Mesothelial cell of epicardium (in vitro differentiated cells): ENCODE results near the gene SLC46A1. TPM values are rescaled to one million over a fixed set of nuclear protein-coding genes. Genes with fewer than 3 reads are reported as not detected.
A peak's percentile ranks its signal among the peaks of the same experiment; 100 is the strongest.

Source experiments
- DNase-seq, 2 experiments: peaks; one replicate each; pipeline ENCODE4 v3.0.0; 2021; ENCODE audit warnings: low spot score in 2 of 2; ENCODE audit not compliant: unreplicated experiment in 2 of 2
- H3K27ac Mint-ChIP-seq: 2 replicates; pipeline ENCODE4 v1.8.0; 2021; ENCODE audit warnings: mixed read lengths
- H3K27me3 Mint-ChIP-seq: 2 replicates; pipeline ENCODE4 v1.8.0; 2021; ENCODE audit warnings: low read depth, mixed read lengths
- H3K36me3 Mint-ChIP-seq: 2 replicates; pipeline ENCODE4 v1.8.0; 2021; ENCODE audit warnings: mixed read lengths
- H3K4me1 Mint-ChIP-seq: 2 replicates; pipeline ENCODE4 v1.8.0; 2021; ENCODE audit warnings: mixed read lengths
- H3K4me3 Mint-ChIP-seq: 2 replicates; pipeline ENCODE4 v1.8.0; 2021; ENCODE audit warnings: mild to moderate bottlenecking, moderate library complexity, mixed read lengths
- H3K9me3 Mint-ChIP-seq: 2 replicates; pipeline ENCODE4 v1.8.0; 2021; ENCODE audit warnings: mixed read lengths
- total RNA-seq: library from RNA; stranded (reverse); gene quantifications from 3 replicates; pipeline ENCODE4 v1.2.1, GENCODE V29; 2021
- TF ChIP-seq, protein P1 (sequence below): fragments of 200-600 bp; sonication (generic); IDR thresholded peaks from one replicate; pipeline ENCODE4 v1.5.0; 2021; ENCODE audit warnings: antibody characterized with exemption; ENCODE audit not compliant: unreplicated experiment

The SLC46A1 gene
- total RNA-seq, 1 donor from 2014 or later, result 13.3 TPM

DNA sequence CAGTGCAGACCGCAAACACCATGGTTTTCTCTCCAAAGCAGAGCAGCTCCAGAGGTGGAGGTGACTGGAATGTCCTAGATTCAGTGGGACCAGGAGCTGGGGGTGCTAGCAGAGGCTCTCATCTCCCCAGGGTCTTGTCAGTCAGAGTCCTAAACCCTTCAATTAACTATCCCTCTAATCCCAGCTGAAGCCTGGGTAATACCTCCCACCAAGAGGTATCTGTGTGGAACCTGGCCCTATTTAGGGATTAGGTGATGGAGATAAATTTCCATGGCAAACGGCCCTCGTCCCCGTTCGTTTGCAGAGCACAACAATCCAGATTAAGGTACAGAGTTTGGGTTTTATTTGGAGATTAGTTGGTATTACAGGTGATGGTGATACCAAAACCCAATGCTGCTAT is 42.8 kb downstream of the SLC46A1 start:
- Mint-ChIP-seq H3K27ac (no peak overlapping the region), H3K4me1 (peaks cover 4% of the 10 kb centered on the region), H3K36me3 (peaks cover 9% of the 10 kb centered on the region), H3K4me3 (no peak overlapping the region), H3K27me3 (no peaks in the 10 kb centered on the region), H3K9me3 (no peaks in the 10 kb centered on the region)
- no peak for DNase-seq
- TF ChIP-seq, protein P1, sequence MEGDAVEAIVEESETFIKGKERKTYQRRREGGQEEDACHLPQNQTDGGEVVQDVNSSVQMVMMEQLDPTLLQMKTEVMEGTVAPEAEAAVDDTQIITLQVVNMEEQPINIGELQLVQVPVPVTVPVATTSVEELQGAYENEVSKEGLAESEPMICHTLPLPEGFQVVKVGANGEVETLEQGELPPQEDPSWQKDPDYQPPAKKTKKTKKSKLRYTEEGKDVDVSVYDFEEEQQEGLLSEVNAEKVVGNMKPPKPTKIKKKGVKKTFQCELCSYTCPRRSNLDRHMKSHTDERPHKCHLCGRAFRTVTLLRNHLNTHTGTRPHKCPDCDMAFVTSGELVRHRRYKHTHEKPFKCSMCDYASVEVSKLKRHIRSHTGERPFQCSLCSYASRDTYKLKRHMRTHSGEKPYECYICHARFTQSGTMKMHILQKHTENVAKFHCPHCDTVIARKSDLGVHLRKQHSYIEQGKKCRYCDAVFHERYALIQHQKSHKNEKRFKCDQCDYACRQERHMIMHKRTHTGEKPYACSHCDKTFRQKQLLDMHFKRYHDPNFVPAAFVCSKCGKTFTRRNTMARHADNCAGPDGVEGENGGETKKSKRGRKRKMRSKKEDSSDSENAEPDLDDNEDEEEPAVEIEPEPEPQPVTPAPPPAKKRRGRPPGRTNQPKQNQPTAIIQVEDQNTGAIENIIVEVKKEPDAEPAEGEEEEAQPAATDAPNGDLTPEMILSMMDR, result no peak

DNA sequence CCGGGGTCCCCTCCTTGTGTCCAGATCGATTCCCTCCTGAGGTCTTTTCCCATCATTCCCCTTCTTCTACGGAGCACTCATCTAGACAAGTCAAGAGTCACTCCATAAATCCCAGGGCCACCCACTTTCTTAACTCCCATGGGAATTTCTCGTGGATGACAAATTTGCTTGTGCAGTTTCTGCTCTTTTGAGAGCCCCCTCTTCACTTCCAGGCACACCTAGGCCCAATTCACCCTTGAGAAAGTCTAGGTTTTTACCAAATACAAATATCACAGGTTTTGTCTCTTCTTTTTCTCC is 48.2 kb downstream of the SLC46A1 start:
- no peaks in the 10 kb centered on the region for H3K27me3 Mint-ChIP-seq
- no peak for DNase-seq
- peak overlapping the region; percentile 95 for H3K4me3 Mint-ChIP-seq
- H3K4me1 Mint-ChIP-seq, result peaks cover 24% of the 10 kb centered on the region
- H3K9me3 Mint-ChIP-seq, result no peaks in the 10 kb centered on the region
- TF ChIP-seq, protein P1, result no peak
- H3K27ac Mint-ChIP-seq, result peak overlapping the region; percentile 96
- peaks cover 16% of the 10 kb centered on the region for H3K36me3 Mint-ChIP-seq

DNA sequence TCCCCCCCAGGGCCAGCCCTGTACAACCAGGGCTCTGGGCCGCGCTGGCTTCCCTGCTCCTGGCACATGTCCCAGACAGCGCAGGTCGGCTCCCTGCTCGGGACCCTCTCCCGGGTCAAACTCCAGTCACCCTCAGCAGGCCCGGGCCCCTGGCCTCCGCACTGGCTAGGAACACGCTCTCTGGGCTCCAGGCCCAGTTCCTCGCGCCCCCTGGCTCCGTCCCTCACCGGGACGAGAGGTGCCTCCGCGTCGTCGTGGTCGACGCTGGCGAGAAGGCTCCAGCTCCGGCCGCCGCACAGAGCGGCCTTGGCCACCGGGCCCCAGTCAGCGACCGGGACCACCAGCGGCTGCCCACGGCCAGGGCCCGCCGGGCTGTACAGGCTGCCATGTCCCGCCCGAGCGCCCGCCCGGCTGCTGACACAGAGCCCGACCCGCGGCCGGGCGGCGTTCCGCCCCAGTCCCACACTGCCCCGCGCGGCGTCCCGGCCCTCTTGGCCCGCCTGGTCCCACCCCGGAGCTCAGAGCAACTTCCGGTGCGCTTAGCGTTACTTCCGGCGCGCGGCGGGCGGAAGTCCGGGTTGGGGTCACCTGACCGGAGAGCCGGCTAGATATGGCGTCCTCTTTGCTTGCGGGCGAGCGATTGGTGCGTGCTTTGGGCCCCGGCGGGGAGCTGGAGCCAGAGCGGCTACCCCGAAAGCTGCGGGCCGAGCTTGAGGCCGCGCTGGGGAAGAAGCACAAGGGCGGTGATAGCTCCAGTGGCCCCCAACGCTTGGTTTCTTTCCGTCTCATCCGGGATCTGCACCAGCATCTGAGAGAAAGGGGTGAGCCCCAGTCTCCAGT is 48.7 kb downstream of the SLC46A1 start, which contains the start of gene POLDIP2:
POLDIP2 (minus strand) TSS at position 467 of the 840 bp plus-strand sequence; CDS start at position 388, 79 bp downstream.
- H3K4me3 Mint-ChIP-seq, result peak within 1 kb of the TSS; percentile 95
- TF ChIP-seq, protein P1, result no peak
- peak; percentile 86 to 93 for DNase-seq
- H3K4me1 Mint-ChIP-seq, result peaks cover 24% of the 10 kb centered on the region
- H3K27me3 Mint-ChIP-seq, result no peaks in the 10 kb centered on the region
- peak within 1 kb of the TSS; percentile 96 for H3K27ac Mint-ChIP-seq
- H3K36me3 Mint-ChIP-seq, result peaks cover 19% of the 10 kb centered on the region
- no peaks in the 10 kb centered on the region for H3K9me3 Mint-ChIP-seq

DNA sequence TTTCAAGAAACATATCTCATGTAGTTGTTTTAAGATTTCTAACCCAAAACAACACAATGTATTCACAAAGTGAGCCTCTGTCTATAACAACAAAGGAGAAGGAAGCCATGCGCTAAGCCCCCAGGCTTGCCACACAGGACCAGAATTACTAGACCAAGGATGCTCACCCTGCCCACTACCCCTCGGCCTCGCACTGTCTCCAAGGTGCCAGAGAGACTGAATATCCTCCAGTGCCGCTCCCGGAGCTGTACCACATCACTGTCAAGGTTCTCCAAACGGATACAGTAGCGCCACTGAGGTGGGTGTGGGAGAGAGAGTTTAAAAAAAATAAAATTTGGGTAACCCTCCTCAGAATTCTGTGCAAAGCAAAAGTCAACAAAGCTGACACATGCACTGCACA is 55.7 kb downstream of the SLC46A1 start:
- no peak for DNase-seq
- Mint-ChIP-seq H3K4me1 (no peaks in the 10 kb centered on the region), H3K4me3 (no peak overlapping the region), H3K27ac (no peak overlapping the region), H3K27me3 (no peaks in the 10 kb centered on the region), H3K36me3 (peaks cover 38% of the 10 kb centered on the region), H3K9me3 (no peaks in the 10 kb centered on the region)
- TF ChIP-seq, protein P1, result no peak

DNA sequence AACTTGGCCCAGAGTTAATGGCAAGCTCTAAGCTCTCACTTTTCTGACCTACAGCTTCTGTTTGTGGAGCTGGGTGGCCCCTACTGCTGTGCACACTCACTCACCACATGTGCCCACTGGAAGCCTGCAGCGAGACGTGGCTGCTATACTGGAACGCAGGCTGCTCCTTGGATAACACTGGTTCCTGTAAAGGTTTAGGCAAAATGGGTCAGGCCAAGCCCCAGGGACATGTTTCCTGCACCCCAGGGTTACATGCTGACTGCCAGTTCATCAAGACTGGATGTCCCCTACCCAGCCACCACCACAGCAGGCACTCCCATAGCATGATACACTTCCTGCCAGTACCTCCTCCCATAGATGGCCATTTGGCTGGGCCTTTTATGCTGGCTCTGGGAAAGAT is 57.0 kb downstream of the SLC46A1 start:
- TF ChIP-seq, protein P1, result no peak
- no peak overlapping the region for H3K27ac Mint-ChIP-seq
- H3K36me3 Mint-ChIP-seq, result peaks cover 39% of the 10 kb centered on the region
- no peak overlapping the region for H3K4me3 Mint-ChIP-seq
- no peak for DNase-seq
- H3K27me3 Mint-ChIP-seq, result no peaks in the 10 kb centered on the region
- H3K9me3 Mint-ChIP-seq, result no peaks in the 10 kb centered on the region
- no peaks in the 10 kb centered on the region for H3K4me1 Mint-ChIP-seq
